IMR-90 (cell line): ENCODE results near the gene SLIT3. TPM values are rescaled to one million over a fixed set of nuclear protein-coding genes. Genes with fewer than 3 reads are reported as not detected.

Experiments used
- ATAC-seq: fragments of 200-7000 bp; cut with Tn5 transposase; 2 replicates; pipeline ENCODE4 v1.9.1; 2020; ENCODE audit warnings: low read depth, mild to moderate bottlenecking, moderate library complexity
- BruUV-seq: library from RNA; stranded (reverse); fragments of 400-500 nt; replicated peaks from 2 replicates; lab custom pipeline; 2021; lab: Mats Ljungman, UMichigan
- CTCF ChIA-PET: fragments of 300-600 bp; formaldehyde crosslinking; extraction: SDS; loops from one replicate; lab custom pipeline; 2021; ENCODE audit warnings: antibody characterized with exemption; lab: Yijun Ruan, JAX
- POLR2A ChIA-PET: fragments of 300-600 bp; sonication (Branson Sonifier 250); formaldehyde crosslinking; loops from one replicate; lab custom pipeline; 2022; ENCODE audit warnings: antibody characterized with exemption; ENCODE audit not compliant: unreplicated experiment; lab: Charles Lee
- DNase-seq: peaks from one replicate; pipeline ENCODE4 v3.0.0; 2013
- H2AFZ ChIP-seq: replicated peaks from 2 replicates; pipeline ENCODE3; 2013; ENCODE audit warnings: low read length, mild to moderate bottlenecking; ENCODE audit not compliant: poor library complexity
- H2AK5ac ChIP-seq: 2 replicates; pipeline ENCODE4 v1.6.1; 2013; ENCODE audit warnings: low read depth, low read length, inconsistent platforms
- H2AK9ac ChIP-seq: replicated peaks from 2 replicates; pipeline ENCODE3; 2013; ENCODE audit warnings: mild to moderate bottlenecking, low read depth, low read length, moderate library complexity; ENCODE audit not compliant: poor library complexity
- H2BK120ac ChIP-seq: 2 replicates; pipeline ENCODE4 v1.6.1; 2013; ENCODE audit warnings: low read depth, low read length, inconsistent platforms
- H2BK15ac ChIP-seq: 3 replicates; pipeline ENCODE4 v1.6.1; 2013; ENCODE audit warnings: low read depth, low read length, inconsistent platforms
- H2BK20ac ChIP-seq: 2 replicates; pipeline ENCODE4 v1.6.1; 2013; ENCODE audit warnings: low read depth, mild to moderate bottlenecking, inconsistent platforms, low read length, moderate library complexity
- H2BK5ac ChIP-seq: 2 replicates; pipeline ENCODE4 v1.6.1; 2013; ENCODE audit warnings: mild to moderate bottlenecking, low read depth, low read length, inconsistent platforms; ENCODE audit not compliant: poor library complexity, severe bottlenecking
- H3K14ac ChIP-seq: replicated peaks from 2 replicates; pipeline ENCODE4 v1.6.1; 2013; ENCODE audit warnings: low read depth, low read length, inconsistent platforms
- H3K18ac ChIP-seq: 2 replicates; pipeline ENCODE4 v1.6.1; 2013; ENCODE audit warnings: low read depth, low read length, control low read depth
- H3K23ac ChIP-seq: 2 replicates; pipeline ENCODE4 v1.6.1; 2013; ENCODE audit warnings: low read depth, low read length, inconsistent platforms
- H3K27ac ChIP-seq: 2 replicates; pipeline ENCODE4 v1.5.1; 2013; ENCODE audit warnings: mild to moderate bottlenecking, control low read depth, low read length; ENCODE audit not compliant: insufficient read depth
- H3K27me3 ChIP-seq: 2 replicates; pipeline ENCODE4 v1.6.1; 2013; ENCODE audit warnings: low read length; ENCODE audit not compliant: control insufficient read depth, insufficient read depth
- H3K36me3 ChIP-seq: 2 replicates; pipeline ENCODE4 v1.6.1; 2013; ENCODE audit warnings: low read length, mixed read lengths; ENCODE audit not compliant: control insufficient read depth, insufficient read depth
- H3K4ac ChIP-seq: 2 replicates; pipeline ENCODE4 v1.6.1; 2013; ENCODE audit warnings: low read depth, low read length, inconsistent platforms
- H3K4me1 ChIP-seq: 2 replicates; pipeline ENCODE4 v1.6.1; 2013; ENCODE audit warnings: low read length, mixed read lengths; ENCODE audit not compliant: control insufficient read depth, insufficient read depth
- H3K4me2 ChIP-seq: 2 replicates; pipeline ENCODE4 v1.6.1; 2013; ENCODE audit warnings: low read depth, mild to moderate bottlenecking, control low read depth, low read length, moderate library complexity
- H3K4me3 ChIP-seq: 2 replicates; pipeline ENCODE4 v1.5.1; 2013; ENCODE audit warnings: low read depth, mild to moderate bottlenecking, control low read depth, low read length, moderate library complexity; ENCODE audit not compliant: insufficient read depth
- H3K56ac ChIP-seq: 2 replicates; pipeline ENCODE4 v1.6.1; 2013; ENCODE audit warnings: low read length, inconsistent platforms; ENCODE audit not compliant: insufficient read depth; ENCODE audit errors: extremely low read depth
- H3K79me1 ChIP-seq, 2 experiments: 2 replicates each; pipeline ENCODE4 v1.6.1; 2013; ENCODE audit warnings: low read length in 2 of 2, inconsistent platforms in 1 of 2, low read depth in 1 of 2
- H3K9ac ChIP-seq: 2 replicates; pipeline ENCODE4 v1.6.1; 2013; ENCODE audit warnings: low read depth, low read length, control low read depth
- H3K9me1 ChIP-seq: 2 replicates; pipeline ENCODE4 v1.6.1; 2013; ENCODE audit warnings: low read length, inconsistent platforms; ENCODE audit not compliant: insufficient read depth
- H3K9me3 ChIP-seq: 2 replicates; pipeline ENCODE4 v1.6.1; 2013; ENCODE audit warnings: low read length; ENCODE audit not compliant: control insufficient read depth, insufficient read depth
- H4K20me1 ChIP-seq: 2 replicates; pipeline ENCODE4 v1.6.1; 2013; ENCODE audit warnings: low read length, inconsistent platforms; ENCODE audit not compliant: insufficient read depth
- H4K5ac ChIP-seq: 2 replicates; pipeline ENCODE4 v1.6.1; 2013; ENCODE audit warnings: mild to moderate bottlenecking, low read depth, low read length, control low read depth
- H4K8ac ChIP-seq, 2 experiments: 2 replicates each; pipeline ENCODE4 v1.6.1; 2013; ENCODE audit warnings: low read depth in 2 of 2, low read length in 2 of 2, control low read depth in 1 of 2, inconsistent platforms in 1 of 2
- H4K91ac ChIP-seq: 2 replicates; pipeline ENCODE4 v1.6.1; 2013; ENCODE audit warnings: low read depth, low read length, inconsistent platforms; ENCODE audit not compliant: insufficient read depth
- BHLHE40 ChIP-seq: fragments of 150-350 bp; IDR thresholded peaks from 2 replicates; pipeline ENCODE4 v1.6.1; 2016; ENCODE audit warnings: mild to moderate bottlenecking, low read depth, low read length
- CEBPB ChIP-seq: IDR thresholded peaks from 2 replicates; pipeline ENCODE4 v1.6.1; 2012; ENCODE audit warnings: low read depth, low read length, improper control_type of control experiment
- CHD1 ChIP-seq: IDR thresholded peaks from 2 replicates; pipeline ENCODE4 v1.6.1; 2012; ENCODE audit warnings: low read depth, low read length, improper control_type of control experiment
- CTCF ChIP-seq: conservative IDR thresholded peaks from 2 replicates; pipeline ENCODE4 v1.5.1; 2012; ENCODE audit warnings: mild to moderate bottlenecking, low read depth, low read length, improper control_type of control experiment
- FOS ChIP-seq: fragments of 150-350 bp; IDR thresholded peaks from 2 replicates; pipeline ENCODE4 v1.6.1; 2016; ENCODE audit warnings: low read depth, low read length
- MAFK ChIP-seq: IDR thresholded peaks from 2 replicates; pipeline ENCODE4 v1.6.1; 2012; ENCODE audit warnings: low read depth, low read length, improper control_type of control experiment
- MAZ ChIP-seq: IDR thresholded peaks from 2 replicates; pipeline ENCODE4 v1.6.1; 2012; ENCODE audit warnings: low read depth, mild to moderate bottlenecking, low read length, improper control_type of control experiment, moderate library complexity, borderline replicate concordance
- MXI1 ChIP-seq: IDR thresholded peaks from 2 replicates; pipeline ENCODE4 v1.6.1; 2012; ENCODE audit warnings: low read depth, mild to moderate bottlenecking, low read length, moderate library complexity, borderline replicate concordance
- NFE2L2 ChIP-seq: fragments of 150-350 bp; IDR thresholded peaks from 2 replicates; pipeline ENCODE4 v1.6.1; 2016; ENCODE audit warnings: low read depth, mild to moderate bottlenecking, low read length
- POLR2A ChIP-seq: IDR thresholded peaks from 2 replicates; pipeline ENCODE4 v1.6.1; 2012; ENCODE audit warnings: mild to moderate bottlenecking, low read depth, low read length
- RAD21 ChIP-seq: IDR thresholded peaks from 2 replicates; pipeline ENCODE4 v1.6.1; 2012; ENCODE audit warnings: low read length, improper control_type of control experiment
- RCOR1 ChIP-seq: IDR thresholded peaks from 2 replicates; pipeline ENCODE4 v1.6.1; 2012; ENCODE audit warnings: mild to moderate bottlenecking, low read length, improper control_type of control experiment; ENCODE audit not compliant: insufficient replicate concordance
- RFX5 ChIP-seq: IDR thresholded peaks from 2 replicates; pipeline ENCODE4 v1.8.0; 2012; ENCODE audit warnings: low read depth, mild to moderate bottlenecking, low read length, moderate library complexity
- SMC3 ChIP-seq: fragments of 150-350 bp; IDR thresholded peaks from 2 replicates; pipeline ENCODE4 v1.6.1; 2016; ENCODE audit warnings: low read depth, mild to moderate bottlenecking, antibody characterized with exemption, low read length, moderate library complexity
- USF2 ChIP-seq: fragments of 150-350 bp; IDR thresholded peaks from 2 replicates; pipeline ENCODE4 v1.6.1; 2017; ENCODE audit warnings: mild to moderate bottlenecking, antibody characterized with exemption, low read length, low read depth
- WGBS, 2 experiments: methylation state at CpG; one replicate each; pipeline versions ENCODE4 v1.1.5 to v1.1.7; 2013; ENCODE audit warnings: missing lambda C conversion rate in 2 of 2; ENCODE audit not compliant: insufficient read length in 1 of 2; ENCODE audit errors: extremely low coverage in 2 of 2; 5-methylcytosine and 5-hydroxymethylcytosine counted together
- dilution Hi-C: fragments of 300-500 bp; cut with HindIII; formaldehyde crosslinking; loops from one replicate; pipeline ENCODE4 v1.14.3; 2018; ENCODE audit warnings: low sequenced_read_pairs; ENCODE audit not compliant: unreplicated experiment
- in situ Hi-C: fragments of 300-500 bp; cut with MboI; formaldehyde crosslinking; loops from 3 replicates; pipeline ENCODE4 v1.14.3; 2019; ENCODE audit warnings: low sequenced_read_pairs, inconsistent platforms, mixed read lengths
- intact Hi-C: fragments of 100-400 bp; cut with micrococcal nuclease; formaldehyde crosslinking; loops from 2 replicates; pipeline ENCODE4 v1.10.0; 2022
- polyA plus RNA-seq, 3 experiments: library from polyadenylated mRNA; depleted of rRNA; stranded (reverse); fragments of >200 nt; gene quantifications; 2 replicates each; pipeline ENCODE4 v1.2.3, GENCODE V29; 2012; ENCODE audit warnings: low replicate concordance in 1 of 3
- total RNA-seq: library from RNA; depleted of rRNA; stranded (reverse); fragments of >200 nt; gene quantifications from 2 replicates; pipeline ENCODE4 v1.2.3, GENCODE V29; 2012
- TF ChIP-seq, protein P1 (sequence below): fragments of 150-350 bp; IDR thresholded peaks from 2 replicates; pipeline ENCODE4 v1.6.1; 2016; ENCODE audit warnings: low read depth, mild to moderate bottlenecking, low read length, moderate library complexity, borderline replicate concordance

Gene SLIT3
- total and polyA plus RNA-seq, 2 of the 4 experiments (the other 2 are of a cell fraction), result 0.18 to 0.50 TPM

- CTCF ChIA-PET, result no interaction called here
Measured at GRCh38 chr5:169054506-169054905, 246.4 kb downstream of the SLIT3 start.

More at GRCh38 chr5:169054506-169054905, 246.4 kb downstream of the SLIT3 start:
- Histone ChIP-seq H2BK5ac (no peak overlapping the region), H3K9me3 (peaks cover 5% of the 10 kb centered on the region), H4K5ac (no peak overlapping the region), H3K4me2 (no peak overlapping the region), H2AK5ac (no peak overlapping the region), H3K56ac (no peak overlapping the region), H3K23ac (no peak overlapping the region), H3K4me1 (no peaks in the 10 kb centered on the region), H2AFZ (no peak overlapping the region), H2AK9ac (no peak overlapping the region), H3K27me3 (no peaks in the 10 kb centered on the region), H3K4me3 (no peak overlapping the region), H3K14ac (no peak overlapping the region), H3K9ac (no peak overlapping the region), H4K20me1 (no peaks in the 10 kb centered on the region), H2BK15ac (no peak overlapping the region), H4K8ac (no peak overlapping the region), H2BK120ac (no peak overlapping the region), H2BK20ac (no peak overlapping the region), H3K27ac (no peak overlapping the region), H3K36me3 (no peaks in the 10 kb centered on the region), H3K9me1 (no peaks in the 10 kb centered on the region), H3K4ac (no peak overlapping the region), H4K91ac (no peak overlapping the region), H3K79me1 (no peaks in the 10 kb centered on the region), H3K18ac (no peak overlapping the region)
- dilution Hi-C loops (no loop called here), intact Hi-C loops (loop anchor here (5.0 kb wide), 1 partner anchor 943 kb away; no protein-coding TSS in a partner anchor), in situ Hi-C loops (no loop called here)
- BruUV-seq, result no TSS peak
- ATAC-seq (no peak), DNase-seq (no peak)
- TF ChIP-seq CTCF, result no peak
- no peak for TF ChIP-seq RAD21
- TF ChIP-seq CHD1, result no peak
- TF ChIP-seq BHLHE40, result no peak
- no peak for TF ChIP-seq POLR2A
- TF ChIP-seq MXI1, result no peak
- TF ChIP-seq RFX5, result no peak
- no peak for TF ChIP-seq FOS
- TF ChIP-seq NFE2L2, result no peak
- TF ChIP-seq MAFK, result no peak
- TF ChIP-seq USF2, result no peak
- TF ChIP-seq CEBPB, result no peak
- TF ChIP-seq SMC3, result no peak
- no peak for TF ChIP-seq MAZ
- TF ChIP-seq RCOR1, result no peak
- TF ChIP-seq, protein P1, sequence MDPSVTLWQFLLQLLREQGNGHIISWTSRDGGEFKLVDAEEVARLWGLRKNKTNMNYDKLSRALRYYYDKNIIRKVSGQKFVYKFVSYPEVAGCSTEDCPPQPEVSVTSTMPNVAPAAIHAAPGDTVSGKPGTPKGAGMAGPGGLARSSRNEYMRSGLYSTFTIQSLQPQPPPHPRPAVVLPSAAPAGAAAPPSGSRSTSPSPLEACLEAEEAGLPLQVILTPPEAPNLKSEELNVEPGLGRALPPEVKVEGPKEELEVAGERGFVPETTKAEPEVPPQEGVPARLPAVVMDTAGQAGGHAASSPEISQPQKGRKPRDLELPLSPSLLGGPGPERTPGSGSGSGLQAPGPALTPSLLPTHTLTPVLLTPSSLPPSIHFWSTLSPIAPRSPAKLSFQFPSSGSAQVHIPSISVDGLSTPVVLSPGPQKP, result no peak
- 70% methylated on average over 4 of the region's 8 CpGs; no CpG with 5 or more reads in 1 of the 2 experiments for WGBS, 2 experiments
- POLR2A ChIA-PET, result no interaction called here
